Esophagus muscularis mucosa (tissue), 4 donors: ENCODE results near the gene GSG1L.

Experiments
- EP300 ChIP-seq: sonication (generic); formaldehyde crosslinking; IDR thresholded peaks from one replicate; pipeline ENCODE4 v1.6.1; 2017; ENCODE audit warnings: antibody characterized with exemption
- POLR2A ChIP-seq: fragments of 450-650 bp; IDR thresholded peaks from one replicate; pipeline ENCODE4 v1.6.1; 2017; ENCODE audit warnings: antibody characterized with exemption, moderate library complexity, mild to moderate bottlenecking, low read depth
- POLR2AphosphoS5 ChIP-seq, 2 donors: sonication (generic); formaldehyde crosslinking; IDR thresholded peaks; one replicate each; pipeline ENCODE4 v1.6.1; 2017; ENCODE audit warnings: antibody characterized with exemption in 2 of 2
- TF ChIP-seq, protein P1 (sequence below), 3 experiments: fragments of 200-600 bp in 2 of 3; fragments of 450-650 bp in 1 of 3; sonication (generic) in 2 of 3; IDR thresholded peaks; one replicate each; pipeline ENCODE4 v1.5.1; 2017 to 2019; ENCODE audit warnings: antibody characterized with exemption in 3 of 3, mild to moderate bottlenecking in 2 of 3, moderate library complexity in 1 of 3

- TF ChIP-seq, protein P1, sequence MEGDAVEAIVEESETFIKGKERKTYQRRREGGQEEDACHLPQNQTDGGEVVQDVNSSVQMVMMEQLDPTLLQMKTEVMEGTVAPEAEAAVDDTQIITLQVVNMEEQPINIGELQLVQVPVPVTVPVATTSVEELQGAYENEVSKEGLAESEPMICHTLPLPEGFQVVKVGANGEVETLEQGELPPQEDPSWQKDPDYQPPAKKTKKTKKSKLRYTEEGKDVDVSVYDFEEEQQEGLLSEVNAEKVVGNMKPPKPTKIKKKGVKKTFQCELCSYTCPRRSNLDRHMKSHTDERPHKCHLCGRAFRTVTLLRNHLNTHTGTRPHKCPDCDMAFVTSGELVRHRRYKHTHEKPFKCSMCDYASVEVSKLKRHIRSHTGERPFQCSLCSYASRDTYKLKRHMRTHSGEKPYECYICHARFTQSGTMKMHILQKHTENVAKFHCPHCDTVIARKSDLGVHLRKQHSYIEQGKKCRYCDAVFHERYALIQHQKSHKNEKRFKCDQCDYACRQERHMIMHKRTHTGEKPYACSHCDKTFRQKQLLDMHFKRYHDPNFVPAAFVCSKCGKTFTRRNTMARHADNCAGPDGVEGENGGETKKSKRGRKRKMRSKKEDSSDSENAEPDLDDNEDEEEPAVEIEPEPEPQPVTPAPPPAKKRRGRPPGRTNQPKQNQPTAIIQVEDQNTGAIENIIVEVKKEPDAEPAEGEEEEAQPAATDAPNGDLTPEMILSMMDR (IDR thresholded peaks at IDR 0.05), result no peak
- TF ChIP-seq POLR2AphosphoS5 (IDR thresholded peaks at IDR 0.05) (no peak), POLR2A (no peak), EP300 (no peak)
Measured at GRCh38 chr16:28108590-28109247, 45.2 kb upstream of the GSG1L start.
